Fibroblast of the aortic adventitia (primary cell): ENCODE data around the gene WNK3. TPM values are rescaled to one million over a fixed set of nuclear protein-coding genes. Genes with fewer than 3 reads are reported as not detected.
A peak's percentile ranks its signal among the peaks of the same experiment; 100 is the strongest.

Experiments
- DNase-seq: peaks from one replicate; pipeline ENCODE4 v3.0.0-alpha.2; 2010; ENCODE audit warnings: low read depth
- H3K4me3 ChIP-seq: 2 replicates; pipeline ENCODE4 v1.5.1; 2011; ENCODE audit warnings: low read depth, mild to moderate bottlenecking, control low read depth, low read length, moderate library complexity
- CTCF ChIP-seq: IDR thresholded peaks from 2 replicates; pipeline ENCODE4 v1.5.1; 2011; ENCODE audit warnings: mild to moderate bottlenecking, low read length, control low read depth, inconsistent platforms; ENCODE audit not compliant: insufficient read depth
- total RNA-seq: library from RNA; depleted of rRNA; stranded (reverse); fragments of >200 nt; gene quantifications from 2 replicates; pipeline ENCODE4 v1.2.3, GENCODE V29; 2012; ENCODE audit warnings: low replicate concordance

Gene WNK3
- total RNA-seq, 1 donor, result 0.27 TPM

- peak overlapping the region; percentile 71 for H3K4me3 ChIP-seq
- TF ChIP-seq CTCF, result no peak
- DNase-seq, result peak; percentile 12
These were observed 175.5 kb downstream of the WNK3 start for GRCh38 chrX:54182194-54182863.

GRCh38 chrX:54181202-54181953, 176.5 kb downstream of the WNK3 start:
- peak; percentile 34 for DNase-seq
- H3K4me3 ChIP-seq, result peak overlapping the region; percentile 71
- TF ChIP-seq CTCF, result no peak

- TF ChIP-seq CTCF, result no peak
- H3K4me3 ChIP-seq, result peak overlapping the region; percentile 71
- peak; percentile 19 for DNase-seq
These were observed 177.4 kb downstream of the WNK3 start for GRCh38 chrX:54180403-54180802.

- peak; percentile 86 for DNase-seq
- peak overlapping the region; percentile 18 for H3K4me3 ChIP-seq
- TF ChIP-seq CTCF, result no peak
These were observed 179.5 kb downstream of the WNK3 start for GRCh38 chrX:54178100-54178940.

GRCh38 chrX:54177306-54177705, 180.5 kb downstream of the WNK3 start:
- TF ChIP-seq CTCF, result no peak
- DNase-seq, result no peak
- no peak overlapping the region for H3K4me3 ChIP-seq

GRCh38 chrX:54173791-54174190, 184.1 kb downstream of the WNK3 start:
- DNase-seq, result no peak
- no peak for TF ChIP-seq CTCF
- no peak overlapping the region for H3K4me3 ChIP-seq
